SK-N-MC (cell line): ENCODE results near the gene CLRN3.

ENCODE experiments used
- EZH2 ChIP-seq: fragments of 200-600 bp; sonication (generic); IDR thresholded peaks from one replicate; pipeline ENCODE4 v1.6.1; 2017; ENCODE audit warnings: antibody characterized with exemption
- FOXP2 ChIP-seq: optimal IDR thresholded peaks from 2 replicates; pipeline ENCODE3; 2011; ENCODE audit warnings: mild to moderate bottlenecking, moderate library complexity; ENCODE audit not compliant: insufficient read depth; ENCODE audit errors: extremely low read length, control extremely low read depth
- POLR2AphosphoS5 ChIP-seq: IDR thresholded peaks from 2 replicates; pipeline ENCODE4 v1.6.1; 2012; ENCODE audit warnings: mild to moderate bottlenecking, low read depth, low read length, borderline replicate concordance

DNA sequence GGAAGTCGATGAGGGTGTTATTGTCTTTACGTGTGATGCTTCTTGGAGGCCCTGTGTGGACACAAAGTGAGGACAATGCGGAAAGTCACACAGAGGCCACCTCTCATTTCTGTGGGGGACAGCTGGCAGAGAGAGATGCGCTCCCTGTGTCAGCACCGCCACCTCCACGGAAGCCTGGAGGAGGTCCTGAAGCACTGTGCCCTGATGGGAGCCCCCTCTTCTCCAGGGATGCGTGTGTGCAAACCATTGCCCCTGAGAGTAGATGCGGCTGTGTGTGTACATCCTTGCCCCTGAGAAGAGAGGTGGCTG is 16.2 kb upstream of the CLRN3 start:
- TF ChIP-seq EZH2 (no peak), POLR2AphosphoS5 (no peak), FOXP2 (no peak)
